GM10266 (cell line): ENCODE data around the gene SECISBP2L.

Source experiments
- DNase-seq: peaks from one replicate; pipeline ENCODE4 v3.0.0; 2012; ENCODE audit errors: extremely low spot score
- TF ChIP-seq, protein P1 (sequence below): IDR thresholded peaks from 2 replicates; pipeline ENCODE4 v1.5.1; 2012; ENCODE audit warnings: mild to moderate bottlenecking, low read depth; ENCODE audit not compliant: control insufficient read depth, insufficient read depth; ENCODE audit errors: missing control alignments

Gene SECISBP2L

DNA sequence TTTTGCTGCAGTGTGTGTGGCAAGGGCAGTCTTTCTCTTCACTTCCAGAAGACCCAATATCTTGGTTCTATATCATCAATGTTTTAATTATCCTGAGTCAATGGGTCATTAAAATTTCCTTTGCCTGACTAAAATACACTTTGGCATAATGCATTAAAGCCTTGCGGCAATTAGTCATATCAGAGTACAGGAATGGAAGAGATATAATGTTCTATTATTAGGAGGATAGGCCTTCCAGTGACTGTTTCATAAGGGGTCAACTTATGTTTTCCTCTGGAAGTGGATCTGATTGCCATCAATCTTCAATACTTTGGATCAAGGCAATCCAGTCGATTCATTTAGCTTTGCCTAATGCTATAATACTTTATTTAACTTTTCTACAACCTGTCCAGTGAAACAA is 9.4 kb upstream of the SECISBP2L start:
- TF ChIP-seq, protein P1, sequence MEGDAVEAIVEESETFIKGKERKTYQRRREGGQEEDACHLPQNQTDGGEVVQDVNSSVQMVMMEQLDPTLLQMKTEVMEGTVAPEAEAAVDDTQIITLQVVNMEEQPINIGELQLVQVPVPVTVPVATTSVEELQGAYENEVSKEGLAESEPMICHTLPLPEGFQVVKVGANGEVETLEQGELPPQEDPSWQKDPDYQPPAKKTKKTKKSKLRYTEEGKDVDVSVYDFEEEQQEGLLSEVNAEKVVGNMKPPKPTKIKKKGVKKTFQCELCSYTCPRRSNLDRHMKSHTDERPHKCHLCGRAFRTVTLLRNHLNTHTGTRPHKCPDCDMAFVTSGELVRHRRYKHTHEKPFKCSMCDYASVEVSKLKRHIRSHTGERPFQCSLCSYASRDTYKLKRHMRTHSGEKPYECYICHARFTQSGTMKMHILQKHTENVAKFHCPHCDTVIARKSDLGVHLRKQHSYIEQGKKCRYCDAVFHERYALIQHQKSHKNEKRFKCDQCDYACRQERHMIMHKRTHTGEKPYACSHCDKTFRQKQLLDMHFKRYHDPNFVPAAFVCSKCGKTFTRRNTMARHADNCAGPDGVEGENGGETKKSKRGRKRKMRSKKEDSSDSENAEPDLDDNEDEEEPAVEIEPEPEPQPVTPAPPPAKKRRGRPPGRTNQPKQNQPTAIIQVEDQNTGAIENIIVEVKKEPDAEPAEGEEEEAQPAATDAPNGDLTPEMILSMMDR: no peak
- DNase-seq: no peak

- TF ChIP-seq, protein P1: no peak
- no peak for DNase-seq
Observed at GRCh38 chr15:49052662-49053061, 6.4 kb upstream of the SECISBP2L start.

GRCh38 chr15:49047456-49047855 is 1.2 kb upstream of the SECISBP2L start:
- TF ChIP-seq, protein P1: no peak
- DNase-seq: no peak

GRCh38 chr15:49045751-49046219 is 461 bp downstream of the SECISBP2L start:
- DNase-seq: peak; percentile 51
- TF ChIP-seq, protein P1: no peak

DNA sequence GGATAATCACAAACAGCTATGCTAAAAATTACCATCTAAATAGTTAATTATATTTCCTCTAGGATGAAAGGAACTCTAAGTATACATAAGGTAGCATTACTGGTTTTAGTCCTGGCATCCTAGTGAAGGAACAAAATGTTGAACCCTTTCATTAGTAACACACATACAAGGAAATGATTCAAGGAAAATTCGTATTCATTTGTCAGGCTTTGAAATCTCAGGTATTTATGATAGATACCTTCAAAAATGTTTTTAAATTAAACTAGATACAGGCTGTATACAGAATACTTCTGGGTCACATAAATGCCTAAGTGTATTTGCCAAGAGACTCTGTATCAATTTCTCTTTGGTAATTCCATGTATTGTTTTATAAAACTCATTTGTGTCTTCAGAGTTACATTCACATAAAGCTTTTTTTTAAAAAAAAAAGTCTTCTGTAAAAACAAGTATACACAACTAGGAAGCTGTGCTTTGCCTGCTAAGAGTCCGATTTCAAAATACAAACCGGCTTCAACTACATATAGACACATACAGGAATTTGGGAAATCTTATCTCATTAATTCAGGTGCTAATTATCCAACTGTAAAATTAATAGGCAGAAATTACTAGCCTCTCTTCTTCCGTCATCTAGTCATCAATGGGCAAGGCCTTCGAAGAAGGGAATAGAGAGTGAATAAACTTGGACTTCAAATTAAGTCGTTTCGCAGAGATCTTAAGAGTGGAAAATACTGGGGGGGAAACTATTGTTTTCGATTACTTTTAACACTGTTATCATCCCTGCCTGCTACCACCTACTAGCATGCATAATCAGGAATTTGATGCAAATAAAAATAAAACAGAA is 1.3 kb downstream of the SECISBP2L start:
- TF ChIP-seq, protein P1: no peak
- DNase-seq: peak; percentile 11

- DNase-seq: no peak
- TF ChIP-seq, protein P1: no peak
Observed at GRCh38 chr15:49044002-49044401, 2.2 kb downstream of the SECISBP2L start.

GRCh38 chr15:49042165-49042564 is 4.1 kb downstream of the SECISBP2L start:
- TF ChIP-seq, protein P1: no peak
- no peak for DNase-seq
